Fibroblast of upper back skin (primary cell): ENCODE data around the gene FGL2.
A peak's percentile ranks its signal among the peaks of the same experiment; 100 is the strongest.
"Not testable (repeated sequence)": the region's sequence is repeated elsewhere in the genome, so short reads cannot be mapped to it uniquely, and the experiment has no call there.

ENCODE experiments used
- DNase-seq: peaks from one replicate; pipeline ENCODE4 v3.0.0-alpha.2; 2013

FGL2 gene

GRCh38 chr7:77199013-77199966 is at the start of gene FGL2:
FGL2 (minus strand) TSS chr7:77199819; CDS start chr7:77199793, 26 bp downstream.
- DNase-seq, result peak; percentile 45

- DNase-seq, result no peak
Observed at GRCh38 chr7:77248154-77248553, 48.5 kb upstream of the FGL2 start.

GRCh38 chr7:77247206-77247850 is 47.7 kb upstream of the FGL2 start:
- DNase-seq, result peak; percentile 74

- DNase-seq, result no peak
Observed at GRCh38 chr7:77246026-77246640, 46.5 kb upstream of the FGL2 start.

- no peak for DNase-seq
Observed at GRCh38 chr7:77245015-77245755, 45.6 kb upstream of the FGL2 start.

GRCh38 chr7:77244222-77244934 is 44.8 kb upstream of the FGL2 start:
- DNase-seq, result no peak

- DNase-seq, result no peak
Observed at GRCh38 chr7:77242554-77242953, 42.9 kb upstream of the FGL2 start.

GRCh38 chr7:77242068-77242467 is 42.4 kb upstream of the FGL2 start:
- no peak for DNase-seq

GRCh38 chr7:77239471-77239870 is 39.9 kb upstream of the FGL2 start:
- no peak for DNase-seq

- no peak for DNase-seq
Observed at GRCh38 chr7:77238703-77239136, 39.1 kb upstream of the FGL2 start.

GRCh38 chr7:77235276-77235675 is 35.7 kb upstream of the FGL2 start:
- peak; percentile 50 for DNase-seq

- DNase-seq, result no peak
Observed at GRCh38 chr7:77232467-77232866, 32.8 kb upstream of the FGL2 start.

GRCh38 chr7:77228795-77229194 is 29.2 kb upstream of the FGL2 start:
- DNase-seq, result not testable (repeated sequence)

GRCh38 chr7:77226357-77226839 is 26.8 kb upstream of the FGL2 start:
- DNase-seq, result peak; percentile 45

GRCh38 chr7:77223261-77223660 is 23.6 kb upstream of the FGL2 start:
- no peak for DNase-seq

GRCh38 chr7:77222819-77223218 is 23.2 kb upstream of the FGL2 start:
- DNase-seq, result no peak

- no peak for DNase-seq
Observed at GRCh38 chr7:77222065-77222464, 22.4 kb upstream of the FGL2 start.

- DNase-seq, result not testable (repeated sequence)
Observed at GRCh38 chr7:77219701-77220331, 20.2 kb upstream of the FGL2 start.

- DNase-seq, result no peak
Observed at GRCh38 chr7:77217474-77218185, 18.0 kb upstream of the FGL2 start.

GRCh38 chr7:77216181-77216845 is 16.7 kb upstream of the FGL2 start:
- DNase-seq, result no peak
